NT2/D1 (cell line): ENCODE results near the gene HSFX2.
"Not testable (repeated sequence)": the region's sequence is repeated elsewhere in the genome, so short reads cannot be mapped to it uniquely, and the experiment has no call there.

ENCODE experiments used
- DNase-seq: peaks from one replicate; pipeline ENCODE4 v3.0.0-alpha.2; 2011; ENCODE audit warnings: low read depth, low spot score
- H3K27me3 ChIP-seq: 2 replicates; pipeline ENCODE4 v1.6.0; 2011; ENCODE audit warnings: mild to moderate bottlenecking; ENCODE audit not compliant: insufficient read length, insufficient read depth
- H3K36me3 ChIP-seq: 2 replicates; pipeline ENCODE4 v1.6.1; 2011; ENCODE audit warnings: mild to moderate bottlenecking, low read length, mixed read lengths; ENCODE audit not compliant: insufficient read depth, insufficient read length
- H3K4me1 ChIP-seq: 2 replicates; pipeline ENCODE4 v1.5.1; 2011; ENCODE audit not compliant: insufficient read depth, insufficient read length
- H3K4me3 ChIP-seq: 2 replicates; pipeline ENCODE4 v1.5.1; 2011; ENCODE audit warnings: low read depth; ENCODE audit not compliant: insufficient read length
- H3K9ac ChIP-seq: 2 replicates; pipeline ENCODE4 v1.6.0; 2011; ENCODE audit warnings: low read depth; ENCODE audit not compliant: insufficient read length
- H3K9me3 ChIP-seq: 2 replicates; pipeline ENCODE4 v1.5.1; 2011; ENCODE audit warnings: mild to moderate bottlenecking, low read length; ENCODE audit not compliant: insufficient read depth
- SUZ12 ChIP-seq: IDR thresholded peaks from 2 replicates; pipeline ENCODE4 v1.6.1; 2011; ENCODE audit not compliant: insufficient read length, insufficient read depth; ENCODE audit errors: extremely low read depth
- YY1 ChIP-seq: IDR thresholded peaks from 2 replicates; pipeline ENCODE4 v1.6.1; 2011; ENCODE audit not compliant: insufficient read length, insufficient read depth
- ZNF274 ChIP-seq: IDR thresholded peaks from 2 replicates; pipeline ENCODE4 v1.6.1; 2011; ENCODE audit warnings: mild to moderate bottlenecking, low read depth, low read length

HSFX2 gene

GRCh38 chrX:149595214-149595613, at the start of gene HSFX2:
Gene HSFX2, minus strand, starts transcription at chrX:149595314. Its CDS starts 614 bp downstream, at chrX:149594700.
- not testable (repeated sequence) for H3K9me3 ChIP-seq

DNA sequence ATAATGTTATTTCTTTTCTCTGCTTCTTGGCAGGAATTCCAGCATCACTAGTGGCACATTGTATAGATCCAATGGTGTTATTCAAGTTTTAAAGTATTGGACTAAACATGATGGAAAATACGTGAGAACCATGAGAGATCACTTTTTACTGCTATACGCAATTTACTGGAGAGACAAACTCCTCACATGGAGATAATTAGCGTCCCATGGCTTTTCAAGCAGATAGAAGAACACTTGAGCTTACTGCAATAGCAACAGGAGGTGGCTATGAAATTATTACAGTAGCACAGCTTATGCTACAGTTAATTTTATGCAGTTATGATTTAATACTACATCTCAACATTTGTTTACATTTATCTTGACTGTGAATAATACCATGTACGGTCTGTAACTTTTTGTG, 48.4 kb upstream of the HSFX2 start:
- Histone ChIP-seq H3K27me3 (no peaks in the 10 kb centered on the region), H3K9ac (no peak overlapping the region), H3K9me3 (no peaks in the 10 kb centered on the region), H3K36me3 (no peaks in the 10 kb centered on the region), H3K4me1 (no peaks in the 10 kb centered on the region), H3K4me3 (no peak overlapping the region)
- DNase-seq, result no peak
- no peak for TF ChIP-seq ZNF274
- no peak for TF ChIP-seq YY1
- no peak for TF ChIP-seq SUZ12

More at GRCh38 chrX:149595214-149595613, at the start of gene HSFX2:
- H3K4me1 ChIP-seq, H3K9ac ChIP-seq, H3K27me3 ChIP-seq, H3K36me3 ChIP-seq, H3K4me3 ChIP-seq, DNase-seq: not testable (repeated sequence)

DNA sequence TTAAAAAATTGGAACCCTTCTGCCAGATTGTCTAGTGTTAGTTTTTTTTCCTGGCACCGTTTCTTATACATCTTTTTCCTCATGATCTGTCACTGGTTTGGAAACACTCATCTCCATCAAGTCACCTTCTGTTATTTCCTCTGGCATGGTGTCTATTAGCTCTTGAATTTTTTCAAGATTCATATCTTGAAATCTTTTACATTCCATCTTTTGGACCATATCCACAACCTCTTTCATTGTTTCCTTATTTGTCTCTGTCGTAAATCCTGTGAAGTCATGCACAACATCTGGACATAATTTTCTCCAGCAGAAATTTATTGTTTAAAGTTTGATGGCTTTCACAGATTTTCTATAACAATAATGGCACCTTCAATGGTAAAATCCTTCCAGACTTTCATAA, 46.7 kb upstream of the HSFX2 start:
- Histone ChIP-seq H3K36me3 (no peaks in the 10 kb centered on the region), H3K9me3 (no peaks in the 10 kb centered on the region), H3K27me3 (no peaks in the 10 kb centered on the region), H3K9ac (no peak overlapping the region), H3K4me1 (no peaks in the 10 kb centered on the region), H3K4me3 (no peak overlapping the region)
- TF ChIP-seq YY1, result no peak
- TF ChIP-seq ZNF274, result no peak
- no peak for TF ChIP-seq SUZ12
- no peak for DNase-seq

GRCh38 chrX:149641432-149641831, 46.3 kb upstream of the HSFX2 start:
- no peak for TF ChIP-seq SUZ12
- no peak for TF ChIP-seq YY1
- TF ChIP-seq ZNF274, result no peak
- no peaks in the 10 kb centered on the region for H3K27me3 ChIP-seq
- no peaks in the 10 kb centered on the region for H3K4me1 ChIP-seq
- DNase-seq, result no peak
- H3K9ac ChIP-seq, result no peak overlapping the region
- no peak overlapping the region for H3K4me3 ChIP-seq
- H3K36me3 ChIP-seq, result no peaks in the 10 kb centered on the region
- H3K9me3 ChIP-seq, result no peaks in the 10 kb centered on the region

- no peak for DNase-seq
- TF ChIP-seq YY1, result no peak
- TF ChIP-seq SUZ12, result no peak
- TF ChIP-seq ZNF274, result no peak
- H3K9ac ChIP-seq, result no peak overlapping the region
- no peaks in the 10 kb centered on the region for H3K4me1 ChIP-seq
- H3K9me3 ChIP-seq, result no peaks in the 10 kb centered on the region
- H3K4me3 ChIP-seq, result no peak overlapping the region
- H3K27me3 ChIP-seq, result no peaks in the 10 kb centered on the region
- H3K36me3 ChIP-seq, result no peaks in the 10 kb centered on the region
Measured at GRCh38 chrX:149639568-149639967, 44.5 kb upstream of the HSFX2 start.

DNA sequence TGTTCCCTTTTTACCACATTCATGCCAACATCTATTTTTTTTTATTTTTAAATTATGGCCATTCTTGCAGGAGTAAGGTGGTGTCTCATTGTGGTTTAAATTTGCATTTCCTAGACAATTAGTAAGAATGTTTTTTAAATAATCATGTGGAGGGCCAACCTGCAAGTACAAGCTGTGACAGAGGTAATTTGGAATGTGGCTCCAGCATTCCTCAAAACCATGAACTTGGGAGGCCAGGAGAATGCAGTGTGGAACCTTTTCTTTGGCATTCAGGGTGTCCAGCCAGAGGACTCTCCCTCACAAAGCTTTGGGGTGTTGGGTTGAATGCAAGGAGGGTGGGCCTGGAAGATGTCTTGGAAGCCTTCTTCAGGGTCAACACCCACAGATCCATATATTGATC, 43.7 kb upstream of the HSFX2 start:
- Histone ChIP-seq H3K4me1 (no peaks in the 10 kb centered on the region), H3K9ac (no peak overlapping the region), H3K4me3 (no peak overlapping the region), H3K27me3 (no peaks in the 10 kb centered on the region), H3K9me3 (no peaks in the 10 kb centered on the region), H3K36me3 (no peaks in the 10 kb centered on the region)
- no peak for TF ChIP-seq SUZ12
- TF ChIP-seq YY1, result no peak
- no peak for TF ChIP-seq ZNF274
- DNase-seq, result no peak

- Histone ChIP-seq H3K4me3 (no peak overlapping the region), H3K9me3 (no peaks in the 10 kb centered on the region), H3K27me3 (peaks cover 18% of the 10 kb centered on the region)
Measured at GRCh38 chrX:149633511-149633910, 38.4 kb upstream of the HSFX2 start.

More at GRCh38 chrX:149633511-149633910, 38.4 kb upstream of the HSFX2 start:
- no peak for DNase-seq
- no peak overlapping the region for H3K9ac ChIP-seq
- H3K4me1 ChIP-seq, result no peaks in the 10 kb centered on the region
- TF ChIP-seq SUZ12 (no peak), ZNF274 (no peak), YY1 (no peak)
- peaks cover 2% of the 10 kb centered on the region for H3K36me3 ChIP-seq
